Chondrocyte (in vitro differentiated cells): ENCODE results near the gene COX19. TPM values are rescaled to one million over a fixed set of nuclear protein-coding genes. Genes with fewer than 3 reads are reported as not detected.
A peak's percentile ranks its signal among the peaks of the same experiment; 100 is the strongest.

Experiments used
- DNase-seq: peaks from one replicate; pipeline ENCODE4 v3.0.0; 2021; ENCODE audit warnings: mixed read lengths, low spot score
- H3K27ac Mint-ChIP-seq: one replicate; pipeline ENCODE4 v1.8.0; 2021; ENCODE audit warnings: mild to moderate bottlenecking, moderate library complexity, mixed read lengths; ENCODE audit not compliant: unreplicated experiment
- H3K27me3 Mint-ChIP-seq: 2 replicates; pipeline ENCODE4 v1.8.0; 2021; ENCODE audit warnings: low read depth, mixed read lengths
- H3K36me3 Mint-ChIP-seq: 2 replicates; pipeline ENCODE4 v1.8.0; 2021; ENCODE audit warnings: low read depth, mixed read lengths
- H3K4me1 Mint-ChIP-seq: 2 replicates; pipeline ENCODE4 v1.8.0; 2021; ENCODE audit warnings: low read depth, mild to moderate bottlenecking, mixed read lengths
- H3K4me3 Mint-ChIP-seq: one replicate; pipeline ENCODE4 v1.8.0; 2021; ENCODE audit warnings: mild to moderate bottlenecking, moderate library complexity, mixed read lengths; ENCODE audit not compliant: unreplicated experiment
- H3K9me3 Mint-ChIP-seq: 2 replicates; pipeline ENCODE4 v1.8.0; 2021; ENCODE audit warnings: low read depth, mixed read lengths
- CTCF ChIP-seq: fragments of 200-600 bp; sonication (generic); IDR thresholded peaks from 2 replicates; pipeline ENCODE4 v1.5.0; 2021; ENCODE audit warnings: antibody characterized with exemption, mild to moderate bottlenecking, moderate library complexity
- total RNA-seq: library from RNA; stranded (reverse); gene quantifications from 3 replicates; pipeline ENCODE4 v1.2.1, GENCODE V29; 2021

The COX19 gene
- total RNA-seq, 1 donor from 2014 or later, result 9.6 TPM

DNA sequence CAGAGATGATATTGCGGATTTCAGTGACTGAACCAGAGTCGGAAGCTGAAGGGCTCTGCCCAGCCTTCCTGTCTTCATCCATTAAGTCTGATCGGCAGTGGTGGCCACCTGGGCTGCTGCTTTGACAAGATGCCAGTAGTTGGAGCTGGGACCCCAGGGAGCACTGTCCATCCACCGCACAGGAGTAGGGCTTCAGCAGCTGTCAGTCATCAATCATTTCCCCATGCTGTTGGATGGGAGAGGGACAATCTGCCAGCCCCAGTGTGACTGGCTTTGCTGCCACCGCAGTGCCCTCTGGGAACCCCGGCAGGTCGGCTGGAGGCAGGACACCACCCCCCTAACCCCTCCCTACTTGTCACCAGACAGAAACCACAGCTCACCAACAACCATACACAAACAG is 46.0 kb upstream of the COX19 start:
- Mint-ChIP-seq H3K4me3 (no peak overlapping the region), H3K4me1 (peaks cover 3% of the 10 kb centered on the region), H3K27me3 (no peaks in the 10 kb centered on the region), H3K9me3 (no peaks in the 10 kb centered on the region), H3K36me3 (peaks cover 10% of the 10 kb centered on the region), H3K27ac (no peak overlapping the region)
- DNase-seq, result peak; percentile 66
- no peak for TF ChIP-seq CTCF

GRCh38 chr7:1020849-1021251 is 45.5 kb upstream of the COX19 start:
- Mint-ChIP-seq H3K4me1 (no peaks in the 10 kb centered on the region), H3K36me3 (peaks cover 7% of the 10 kb centered on the region), H3K4me3 (no peak overlapping the region), H3K27me3 (no peaks in the 10 kb centered on the region), H3K9me3 (no peaks in the 10 kb centered on the region), H3K27ac (no peak overlapping the region)
- TF ChIP-seq CTCF, result peak; percentile 44
- DNase-seq, result peak; percentile 82

- Mint-ChIP-seq H3K9me3 (no peaks in the 10 kb centered on the region), H3K4me3 (no peak overlapping the region), H3K27me3 (no peaks in the 10 kb centered on the region), H3K27ac (no peak overlapping the region), H3K4me1 (no peaks in the 10 kb centered on the region), H3K36me3 (peaks cover 7% of the 10 kb centered on the region)
- TF ChIP-seq CTCF, result no peak
- DNase-seq, result peak; percentile 93
These were observed 44.7 kb upstream of the COX19 start for GRCh38 chr7:1019789-1020610.

DNA sequence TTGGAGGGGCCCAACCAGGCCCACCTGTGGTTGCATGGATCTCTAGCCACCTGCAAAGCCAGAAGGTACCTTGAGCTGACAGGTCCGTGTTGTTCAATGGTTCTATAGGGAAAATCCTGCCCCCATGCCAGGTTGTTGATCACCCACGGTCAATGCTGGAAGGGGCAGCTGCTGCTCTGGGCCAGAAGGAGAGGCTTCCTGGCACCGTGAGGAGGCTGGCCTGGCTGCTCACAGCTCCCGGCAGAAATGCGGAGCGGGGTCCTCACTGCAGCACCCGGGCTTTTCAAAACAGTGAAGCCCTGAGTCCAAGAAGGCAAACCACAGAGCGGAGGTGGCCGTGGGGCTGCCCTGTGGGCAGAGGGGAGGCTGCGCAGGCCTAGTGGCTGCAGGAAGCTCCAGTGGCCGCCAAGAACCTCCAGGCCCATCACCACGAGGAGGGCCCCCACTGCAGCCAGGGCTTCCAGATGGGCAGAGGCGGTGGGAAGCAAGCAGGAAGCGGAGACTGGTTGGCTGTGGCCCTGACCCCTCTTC is 44.0 kb upstream of the COX19 start:
- DNase-seq, result peak; percentile 83
- no peaks in the 10 kb centered on the region for H3K27me3 Mint-ChIP-seq
- TF ChIP-seq CTCF, result no peak
- no peak overlapping the region for H3K27ac Mint-ChIP-seq
- H3K9me3 Mint-ChIP-seq, result no peaks in the 10 kb centered on the region
- H3K36me3 Mint-ChIP-seq, result peaks cover 7% of the 10 kb centered on the region
- H3K4me3 Mint-ChIP-seq, result no peak overlapping the region
- no peaks in the 10 kb centered on the region for H3K4me1 Mint-ChIP-seq

GRCh38 chr7:1018334-1018695 is 43.0 kb upstream of the COX19 start:
- Mint-ChIP-seq H3K4me3 (no peak overlapping the region), H3K36me3 (peaks cover 7% of the 10 kb centered on the region), H3K27ac (no peak overlapping the region), H3K4me1 (peaks cover 8% of the 10 kb centered on the region), H3K27me3 (no peaks in the 10 kb centered on the region), H3K9me3 (no peaks in the 10 kb centered on the region)
- TF ChIP-seq CTCF, result no peak
- DNase-seq, result peak; percentile 88
